ENCODE data around the gene CRKL.

The CRKL gene

GRCh38 chr22:20989323-20990138, 72.3 kb downstream of the CRKL start:
- intact Hi-C loops (cut with DNase I) = no loop called here
- DNase-seq = no peak

GRCh38 chr22:20990184-20991180, 73.3 kb downstream of the CRKL start:
- no peak for DNase-seq
- intact Hi-C loops (cut with DNase I) = no loop called here

DNA sequence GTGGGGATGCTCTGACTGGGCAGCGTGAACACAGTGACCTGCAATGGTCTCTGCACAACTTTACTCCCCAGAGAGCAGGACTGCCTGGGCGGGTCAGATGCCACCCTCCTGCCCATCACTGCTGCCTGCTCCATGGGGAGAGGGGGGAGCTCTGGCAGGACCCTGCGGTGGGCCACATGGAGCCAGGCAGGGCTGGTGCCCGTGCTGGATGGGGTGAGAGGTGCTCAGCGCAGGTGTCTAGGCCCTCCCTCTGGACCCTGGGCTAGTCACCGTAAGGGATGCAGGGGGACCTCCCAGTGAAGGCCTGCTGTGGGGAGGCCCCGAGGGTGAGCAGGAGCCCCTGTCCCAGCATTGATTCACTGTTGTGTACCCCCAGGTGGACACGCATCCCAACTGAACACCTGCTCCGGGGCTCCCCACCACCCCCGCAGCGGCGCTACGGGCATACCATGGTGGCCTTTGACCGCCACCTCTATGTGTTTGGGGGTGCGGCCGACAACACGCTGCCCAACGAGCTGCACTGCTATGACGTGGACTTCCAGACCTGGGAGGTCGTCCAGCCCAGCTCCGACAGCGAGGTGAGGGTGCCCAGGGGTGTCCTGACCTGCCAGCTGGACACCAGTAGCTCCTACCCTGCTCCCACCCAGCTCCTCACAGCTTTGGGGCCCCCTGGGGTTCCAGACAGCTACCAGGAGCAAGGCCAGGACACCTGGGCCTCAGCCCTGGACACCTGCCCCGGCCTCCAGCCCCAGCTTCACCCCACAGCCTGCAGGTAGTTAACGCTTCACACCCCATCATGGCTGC, 74.2 kb downstream of the CRKL start:
- intact Hi-C loops (cut with DNase I) = no loop called here
- DNase-seq = no peak

DNA sequence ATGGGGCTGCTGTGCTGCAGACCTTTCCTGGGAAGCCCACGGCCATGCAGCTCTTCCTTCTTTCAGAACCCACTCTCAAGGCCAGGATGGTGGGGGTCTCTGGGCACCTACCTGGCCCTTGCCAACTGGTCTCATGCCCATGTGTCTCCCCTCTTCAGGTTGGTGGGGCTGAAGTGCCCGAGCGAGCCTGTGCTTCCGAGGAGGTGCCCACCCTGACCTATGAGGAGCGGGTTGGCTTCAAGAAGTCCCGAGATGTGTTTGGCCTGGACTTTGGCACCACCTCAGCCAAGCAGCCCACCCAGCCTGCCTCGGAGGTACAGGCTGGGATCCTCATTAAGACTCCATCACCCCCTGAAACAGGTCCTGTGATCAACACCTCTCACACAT, 74.8 kb downstream of the CRKL start:
- DNase-seq = no peak
- intact Hi-C loops (cut with DNase I) = no loop called here

DNA sequence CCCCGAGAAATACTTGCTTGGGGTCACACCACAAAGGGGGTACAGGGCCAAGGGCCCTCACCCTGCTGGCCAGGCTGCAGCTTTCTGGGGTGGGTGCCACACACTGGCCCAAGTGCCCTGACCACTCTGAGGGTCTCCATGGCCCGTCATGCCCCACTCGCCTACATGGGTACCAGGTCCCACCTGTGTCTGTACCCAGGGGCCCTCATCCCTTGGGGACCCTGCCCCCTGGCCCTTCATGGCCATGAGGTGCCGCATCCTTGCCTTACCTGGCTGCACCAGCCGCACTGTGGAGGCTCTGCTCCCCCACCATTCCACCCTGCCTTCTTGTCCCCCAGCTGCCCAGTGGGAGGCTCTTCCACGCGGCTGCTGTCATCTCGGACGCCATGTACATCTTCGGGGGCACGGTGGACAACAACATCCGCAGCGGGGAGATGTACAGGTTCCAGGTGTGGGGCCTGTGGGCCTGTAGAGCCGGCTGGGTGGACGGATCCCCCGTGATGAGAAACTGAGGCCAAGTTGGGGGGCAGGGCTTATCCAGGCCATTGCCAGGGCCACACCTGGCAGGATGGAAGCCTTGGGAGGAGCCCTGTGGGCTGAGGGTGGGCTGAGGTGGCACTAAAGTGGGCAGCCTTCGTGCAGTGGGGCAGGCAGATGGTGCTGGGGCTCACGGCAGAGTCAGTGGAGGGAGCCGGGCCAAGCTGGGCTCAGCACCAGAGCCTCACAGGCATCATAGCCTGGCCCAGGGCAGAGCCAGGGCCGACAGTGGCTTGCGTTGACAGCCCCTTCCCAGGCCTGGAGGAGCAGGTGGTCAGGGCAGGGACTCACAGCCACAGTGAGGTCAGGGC, 75.5 kb downstream of the CRKL start:
- intact Hi-C loops (cut with DNase I) = no loop called here

DNA sequence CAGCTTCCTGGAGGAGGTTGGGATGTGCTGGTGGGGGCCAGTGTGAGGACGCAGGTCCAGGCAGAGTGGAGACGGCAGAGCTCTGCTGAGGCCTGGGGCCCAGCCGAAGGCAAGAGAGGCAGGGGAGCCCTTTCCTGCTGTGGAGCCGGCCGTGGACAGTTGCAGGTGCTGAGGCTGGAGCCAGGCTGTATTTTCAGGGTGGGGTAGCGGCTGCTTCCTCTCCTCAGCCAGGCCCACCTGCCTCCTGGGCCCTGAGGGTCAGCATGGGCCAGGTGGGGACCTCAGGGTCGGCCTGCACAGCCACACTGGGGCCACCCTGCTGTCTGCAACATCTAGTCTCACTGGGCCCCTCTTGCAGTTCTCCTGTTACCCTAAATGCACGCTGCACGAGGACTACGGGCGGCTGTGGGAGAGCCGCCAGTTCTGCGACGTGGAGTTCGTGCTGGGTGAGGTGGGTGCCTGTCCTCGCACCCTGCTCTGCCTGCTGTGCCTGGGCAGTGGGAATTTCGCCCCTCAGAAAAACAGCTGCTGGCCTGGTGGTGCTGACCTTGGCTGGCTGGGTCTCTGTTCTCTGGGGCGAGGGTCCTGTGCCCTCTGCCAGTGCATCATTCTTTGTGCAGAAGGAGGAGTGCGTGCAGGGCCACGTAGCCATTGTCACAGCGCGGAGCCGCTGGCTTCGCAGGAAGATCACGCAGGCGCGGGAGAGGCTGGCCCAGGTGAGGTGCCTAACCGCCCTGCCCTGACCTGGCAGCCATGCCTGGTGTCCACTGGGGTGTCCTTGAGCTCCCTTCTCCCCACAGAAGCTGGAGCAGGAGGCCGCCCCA, 76.3 kb downstream of the CRKL start:
- intact Hi-C loops (cut with DNase I) = no loop called here
- DNase-seq = no peak

More for the DNA sequence above, 75.5 kb downstream of the CRKL start:
- DNase-seq = no peak

GRCh38 chr22:20994128-20994901, 77.1 kb downstream of the CRKL start:
- intact Hi-C loops (cut with DNase I) = no loop called here

GRCh38 chr22:20994902-20995241, 77.7 kb downstream of the CRKL start:
- intact Hi-C loops (cut with DNase I) = no loop called here
- DNase-seq = no peak

More at GRCh38 chr22:20994128-20994901, 77.1 kb downstream of the CRKL start:
- no peak for DNase-seq

DNA sequence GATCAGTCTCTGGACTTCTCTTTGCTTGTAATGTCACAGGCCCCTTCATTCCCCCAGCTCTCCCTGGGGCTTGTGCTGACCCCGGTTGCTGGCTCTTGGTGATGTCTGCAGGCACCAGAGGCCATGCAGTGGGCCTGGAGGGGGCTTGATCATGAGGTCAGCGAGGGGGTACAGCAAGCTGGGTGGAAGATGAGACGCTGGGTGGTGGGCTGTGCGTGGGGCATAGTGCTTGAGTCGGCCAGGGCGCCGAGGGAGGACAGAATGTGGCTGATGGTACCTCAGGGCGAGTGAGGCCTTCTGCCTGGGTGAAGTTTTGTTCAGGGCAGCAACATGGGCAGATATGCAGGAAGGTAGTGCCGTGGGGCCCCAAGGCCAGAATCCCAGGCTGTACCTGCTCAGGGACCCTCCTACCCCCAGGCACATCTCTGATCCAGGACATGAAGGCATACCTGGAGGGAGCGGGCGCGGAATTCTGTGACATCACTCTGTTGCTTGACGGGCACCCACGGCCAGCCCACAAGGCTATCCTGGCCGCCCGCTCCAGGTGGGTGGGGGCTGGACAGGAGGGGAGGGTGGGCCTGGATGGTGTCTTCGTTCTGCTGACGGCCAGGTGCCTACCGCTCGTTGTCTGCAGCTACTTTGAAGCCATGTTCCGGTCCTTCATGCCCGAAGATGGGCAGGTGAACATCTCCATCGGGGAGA, 78.3 kb downstream of the CRKL start:
- no peak for DNase-seq
- intact Hi-C loops (cut with DNase I) = no loop called here

DNA sequence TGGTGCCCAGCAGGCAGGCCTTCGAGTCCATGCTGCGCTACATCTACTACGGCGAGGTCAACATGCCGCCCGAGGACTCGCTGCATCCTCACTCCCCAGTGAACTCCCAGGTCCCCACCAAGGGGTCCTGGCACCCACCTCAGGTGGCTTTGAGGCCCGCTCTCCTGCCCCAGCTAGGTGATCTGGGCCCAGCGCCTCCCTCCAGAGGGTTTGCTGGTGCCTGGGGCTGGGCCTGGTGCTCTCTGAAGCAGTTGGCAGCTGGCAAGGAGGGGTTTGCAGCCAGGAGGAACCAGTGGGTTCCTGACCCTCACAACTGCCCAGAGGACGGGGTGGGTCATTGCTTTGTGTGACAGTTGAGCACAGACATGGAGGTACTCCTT, 78.8 kb downstream of the CRKL start:
- intact Hi-C loops (cut with DNase I) = no loop called here
- no peak for DNase-seq

GRCh38 chr22:20996598-20997535, 79.7 kb downstream of the CRKL start:
- intact Hi-C loops (cut with DNase I) = no loop called here

DNA sequence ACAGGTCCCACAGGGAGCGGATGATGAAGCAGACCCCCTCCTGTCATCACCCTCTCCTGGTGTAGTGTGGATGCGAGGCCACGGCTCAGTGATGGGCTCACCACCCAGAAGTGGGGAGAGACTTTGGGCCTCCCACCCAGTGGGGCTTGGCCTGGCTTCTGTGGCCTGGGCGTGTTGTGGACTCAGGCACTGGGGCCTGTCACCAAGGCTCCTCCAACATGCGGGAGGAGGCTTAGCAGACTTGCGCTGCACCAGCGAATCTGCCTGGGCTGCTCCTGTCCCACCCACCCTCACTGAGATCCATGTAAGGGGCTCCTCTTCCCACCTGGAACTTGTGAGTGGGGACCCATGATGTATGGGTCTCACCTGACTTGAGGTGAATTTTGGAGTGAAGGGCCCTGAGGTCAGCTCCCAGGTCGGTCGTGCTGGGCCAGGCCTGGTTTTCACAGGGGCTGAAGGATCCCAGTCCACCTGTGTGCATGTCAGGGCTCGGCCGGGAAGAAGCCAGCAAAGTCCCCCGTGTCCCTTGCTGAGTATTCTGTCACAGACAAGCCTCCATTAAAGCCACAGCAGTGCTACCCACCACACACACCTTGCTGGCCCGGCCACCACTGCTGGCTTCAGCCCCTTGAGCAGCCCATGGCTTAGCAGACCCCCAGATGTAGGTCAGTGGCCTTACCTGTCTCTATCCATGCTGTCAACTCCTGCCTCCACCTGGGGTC, 80.5 kb downstream of the CRKL start:
- intact Hi-C loops (cut with DNase I) = no loop called here
- no peak for DNase-seq

More at GRCh38 chr22:20996598-20997535, 79.7 kb downstream of the CRKL start:
- DNase-seq = no peak

DNA sequence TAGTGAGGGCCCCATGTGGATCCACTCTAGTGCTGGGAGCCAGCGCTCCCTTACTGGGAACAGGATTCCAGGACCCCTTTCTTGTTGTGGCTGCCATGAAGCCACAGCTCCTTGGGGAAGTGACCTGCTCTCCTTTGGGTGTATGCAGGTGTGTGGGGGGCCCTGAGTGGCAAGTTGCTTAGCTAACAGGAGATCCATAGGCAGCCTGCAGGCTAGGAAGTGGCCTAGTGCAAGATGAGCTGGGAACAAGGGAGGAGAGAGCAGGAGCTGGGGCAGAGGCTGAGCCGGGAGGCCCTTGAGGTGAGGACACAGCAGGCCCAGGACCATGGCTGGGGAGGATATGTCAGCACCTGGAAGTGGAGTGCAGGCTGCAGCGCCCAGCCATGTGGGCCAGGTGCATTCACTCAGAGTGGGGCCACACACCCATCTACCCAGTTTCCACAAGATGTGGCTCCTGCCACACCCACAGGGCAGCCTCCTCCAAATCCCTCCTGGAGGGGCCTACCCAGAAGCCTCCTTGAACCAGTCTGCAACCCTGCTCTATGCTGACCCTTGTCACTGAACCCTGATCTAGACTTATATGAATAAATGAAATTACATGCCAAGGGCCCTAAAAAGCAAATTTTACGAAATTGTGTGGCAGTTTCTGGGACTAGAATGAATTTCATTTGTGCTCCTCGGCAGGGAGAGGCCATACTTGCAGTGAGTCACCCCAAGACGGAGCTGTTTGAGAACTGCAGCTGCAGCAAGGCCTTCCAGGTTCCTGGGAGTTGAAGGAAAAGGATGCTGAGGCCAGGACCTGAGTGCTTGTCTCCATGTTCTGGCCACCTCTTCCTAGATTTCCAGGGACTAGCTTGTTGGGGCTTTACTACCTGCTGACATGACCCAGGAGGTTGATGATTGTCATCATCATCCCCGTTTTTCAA, 81.5 kb downstream of the CRKL start:
- DNase-seq = no peak
- intact Hi-C loops (cut with DNase I) = no loop called here

Measured in head of caudate nucleus (tissue), 42 donors.